ENCODE data around the gene TNS3. TPM values are rescaled to one million over a fixed set of nuclear protein-coding genes. Genes with fewer than 3 reads are reported as not detected.

The TNS3 gene
- polyA plus RNA-seq, 4 donors, result 83.1 to 95.6 (median 90.9) TPM

DNA sequence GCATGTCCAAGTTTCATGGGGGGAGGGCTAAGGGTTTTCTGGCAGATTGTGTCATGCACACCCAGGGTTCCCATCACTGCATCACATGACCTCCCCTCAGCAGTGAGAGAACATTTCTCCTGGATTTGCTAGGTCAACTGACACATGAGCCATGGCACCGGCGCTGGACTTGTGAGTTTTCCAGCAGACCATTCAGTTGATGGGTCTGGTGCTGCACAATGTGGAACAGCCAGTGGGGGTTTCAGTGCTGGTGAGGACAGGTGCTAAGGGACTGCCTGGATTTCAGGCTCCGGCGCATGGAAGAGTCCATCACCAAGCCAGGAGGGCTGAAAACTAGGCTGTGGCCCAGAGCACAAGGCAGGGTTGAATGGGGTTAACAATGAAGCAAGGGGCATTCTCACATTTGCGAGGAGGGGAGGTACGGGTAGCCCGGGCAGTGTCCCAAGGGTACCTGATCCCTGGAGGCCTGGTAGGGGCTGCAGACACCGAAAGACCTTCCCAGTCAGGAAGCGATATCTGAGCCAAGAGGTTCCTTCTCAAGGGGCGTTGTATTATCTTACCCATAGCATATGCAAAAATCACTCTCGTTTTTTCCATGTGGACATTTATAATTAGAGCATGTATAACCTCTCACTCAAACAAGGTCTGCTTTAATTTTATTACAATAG is 203.0 kb downstream of the TNS3 start:
- DNase-seq (ENCODE audit: low read depth in 4 of 4, low spot score in 2 of 4), result no peak

DNA sequence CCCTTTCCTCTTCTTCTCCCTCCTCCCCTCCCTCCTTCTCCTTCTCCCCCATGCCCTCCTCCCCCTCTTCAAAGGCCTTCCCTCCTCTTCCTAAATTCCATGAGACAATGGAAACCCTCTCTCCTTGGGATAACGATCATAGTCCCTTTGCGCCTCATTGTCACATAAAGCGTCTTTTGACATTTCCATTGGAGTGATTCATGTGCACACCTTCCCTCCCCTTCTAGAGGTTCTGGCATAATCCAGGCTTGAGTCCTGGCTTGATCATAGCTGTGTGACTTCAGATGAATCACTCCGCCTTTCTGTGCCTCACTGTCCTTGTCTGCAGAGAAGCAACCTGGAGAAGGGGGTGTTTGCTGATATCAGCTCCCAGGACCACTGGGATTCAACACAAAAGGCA is 204.2 kb downstream of the TNS3 start:
- DNase-seq (ENCODE audit: low read depth in 4 of 4, low spot score in 2 of 4), result no peak

DNA sequence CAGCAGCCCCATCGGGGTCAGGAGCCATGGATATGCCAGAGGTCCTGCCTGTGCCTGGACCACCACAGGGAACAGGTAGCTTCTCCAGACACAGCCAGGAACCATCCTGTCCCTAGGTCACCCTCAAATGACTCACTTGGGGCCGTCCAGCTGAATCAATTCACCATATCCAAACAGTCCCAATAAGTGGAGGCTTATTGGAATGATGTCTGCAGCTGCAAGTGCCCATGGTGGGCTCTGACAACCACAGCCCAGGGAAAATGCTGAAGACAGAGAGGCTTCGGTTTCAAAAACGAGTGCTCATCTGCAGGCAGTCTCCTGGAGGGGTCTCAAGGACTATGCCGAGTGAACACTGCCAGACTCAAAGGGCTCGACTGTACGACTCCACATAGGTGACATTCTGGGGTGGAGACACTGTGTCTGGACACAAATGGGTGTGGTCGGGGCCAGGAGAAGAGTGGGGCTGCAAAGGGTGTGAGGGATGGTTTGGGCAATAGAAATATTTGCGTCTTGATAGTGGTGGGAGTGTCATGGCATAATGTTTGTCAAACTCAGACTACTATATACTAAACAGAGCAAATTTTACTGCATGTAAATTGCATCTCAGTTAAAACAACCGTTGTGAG is 204.8 kb downstream of the TNS3 start:
- no peak for DNase-seq (ENCODE audit: low read depth in 4 of 4, low spot score in 2 of 4)

DNA sequence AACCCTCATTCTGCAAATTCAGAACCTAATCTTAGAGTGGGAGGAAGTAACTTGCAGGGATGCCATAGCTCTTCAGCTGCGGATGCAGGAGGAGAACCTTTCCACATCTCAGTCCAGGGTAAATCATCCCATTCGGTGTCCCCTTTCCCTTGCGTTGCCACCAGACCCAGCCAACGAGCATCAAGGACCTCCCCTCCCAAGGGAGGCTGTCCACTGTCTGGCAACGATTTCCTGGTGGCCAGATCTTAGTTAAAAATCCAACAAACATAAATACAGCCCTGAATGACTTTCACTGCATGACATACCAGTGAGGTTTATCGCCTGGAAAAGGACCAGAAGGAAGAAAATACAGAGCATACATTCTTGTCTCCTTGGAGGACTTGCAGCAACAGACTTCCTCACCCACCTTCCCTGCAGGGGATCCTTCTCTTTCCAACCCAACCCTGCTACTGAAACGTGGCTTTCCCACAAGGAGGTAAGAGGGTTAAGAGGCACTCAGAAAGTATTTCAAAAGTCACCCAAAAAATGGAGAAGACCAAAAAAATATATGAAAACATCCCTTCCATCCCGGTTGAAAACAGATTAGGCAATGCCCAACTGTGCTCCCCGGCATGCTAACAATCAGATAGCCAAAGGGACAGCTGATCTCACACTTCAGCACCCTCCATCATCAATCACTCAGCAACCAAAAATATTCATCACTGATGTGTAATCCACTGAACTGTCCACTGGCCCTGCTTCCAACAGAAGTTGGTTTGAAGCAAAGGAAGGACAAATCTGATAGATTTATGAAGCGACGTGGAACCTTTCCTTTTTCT is 206.6 kb downstream of the TNS3 start:
- no peak for DNase-seq (ENCODE audit: low read depth in 4 of 4, low spot score in 2 of 4)

DNA sequence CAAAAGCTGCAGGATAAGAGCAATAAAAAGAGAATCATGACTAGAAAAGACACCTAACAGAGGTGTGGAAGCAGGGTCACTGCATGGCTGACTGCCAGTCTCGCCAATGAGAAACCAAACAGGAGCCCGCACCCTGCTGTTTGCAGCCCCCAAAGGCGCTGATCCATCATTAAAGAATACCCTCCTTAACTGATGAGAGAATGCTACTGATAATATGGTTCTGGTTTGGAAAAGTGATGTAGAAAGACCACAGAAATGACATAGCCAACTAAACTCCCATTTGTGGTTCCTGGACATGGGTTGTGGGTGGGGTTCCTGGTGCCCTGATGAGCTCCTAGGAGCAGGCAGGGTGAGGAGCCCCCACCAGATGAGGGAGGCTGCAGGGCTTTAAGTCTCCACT is 207.4 kb downstream of the TNS3 start:
- DNase-seq (ENCODE audit: low read depth in 4 of 4, low spot score in 2 of 4), result no peak

DNA sequence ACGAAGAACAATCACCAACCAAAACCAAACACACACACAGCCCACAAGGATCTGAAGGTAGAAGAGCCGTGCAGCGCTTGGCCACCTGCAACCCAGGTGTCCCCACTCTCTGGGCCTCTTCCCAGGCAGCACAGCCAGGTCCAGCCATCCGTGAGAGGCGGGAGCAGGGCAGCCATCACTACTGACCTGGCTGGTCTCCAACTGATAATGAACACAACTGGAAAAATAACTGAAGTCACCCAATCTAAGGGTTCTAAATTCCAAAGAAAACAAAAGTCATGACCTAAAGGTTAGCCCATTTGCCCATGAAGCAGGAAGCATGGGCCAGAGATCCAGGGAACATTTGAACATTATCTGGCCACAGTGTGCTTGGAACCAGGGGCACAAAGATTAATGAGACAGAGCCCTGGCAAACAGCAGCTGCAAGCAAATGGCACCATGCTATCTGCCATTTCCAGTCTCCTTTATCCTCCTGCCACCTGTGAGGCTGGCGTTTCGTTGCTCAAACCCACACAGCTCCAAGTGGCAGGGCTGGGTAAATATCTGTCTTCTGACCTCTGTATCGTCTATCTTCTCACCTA is 207.9 kb downstream of the TNS3 start:
- no peak for DNase-seq (ENCODE audit: low read depth in 4 of 4, low spot score in 2 of 4)

DNA sequence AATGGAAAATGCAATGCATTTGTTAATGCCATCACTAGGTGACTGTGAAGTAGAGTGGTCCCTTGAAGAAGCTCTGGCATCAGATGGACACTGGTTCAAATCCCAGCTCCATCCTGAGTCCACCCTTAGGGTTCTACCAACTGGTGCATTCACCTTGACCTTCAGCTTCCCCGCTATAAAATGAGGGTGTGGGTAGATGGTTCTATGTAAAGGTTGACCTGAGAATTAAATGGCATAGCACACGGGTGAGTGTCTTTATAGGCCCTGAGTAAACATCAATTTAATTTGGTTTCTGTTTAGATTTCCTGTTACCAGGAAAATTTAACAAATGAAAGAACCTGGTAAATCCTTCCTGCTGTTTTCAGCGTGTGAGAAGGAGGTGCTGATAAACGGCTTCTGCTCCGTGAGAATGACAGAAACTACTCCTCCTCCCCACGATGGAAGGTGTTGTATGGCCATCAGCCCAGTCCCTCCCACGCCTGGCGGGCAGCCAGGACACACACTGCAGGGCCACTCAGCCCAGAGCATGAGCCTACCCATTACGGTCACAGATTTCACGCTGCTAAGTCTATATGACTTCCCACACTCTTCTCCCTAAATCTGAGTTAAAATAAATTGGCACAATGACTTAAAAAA is 210.1 kb downstream of the TNS3 start:
- DNase-seq (ENCODE audit: low read depth in 4 of 4, low spot score in 2 of 4), result peak in 3 of 4 donors; percentile 62 to 79 (median 72)

DNA sequence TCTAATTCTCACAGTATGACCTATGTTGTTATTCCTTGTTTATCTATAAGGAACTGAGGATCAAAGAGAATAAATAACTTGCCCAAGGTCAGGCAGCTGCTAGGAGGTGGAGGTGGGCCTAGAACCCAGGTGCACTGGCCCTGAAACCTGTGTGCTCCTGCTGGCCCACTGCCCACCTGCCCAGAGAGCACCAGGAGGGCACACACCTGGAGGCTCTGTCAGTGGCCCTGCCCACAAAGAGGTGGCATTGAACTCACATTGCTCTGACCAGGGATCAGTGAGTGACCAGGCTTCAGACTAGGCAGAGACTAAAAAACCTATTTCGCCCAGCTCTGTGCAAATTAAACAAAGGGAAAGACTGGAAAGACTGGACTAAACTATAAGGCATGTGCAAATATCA is 210.6 kb downstream of the TNS3 start:
- DNase-seq (ENCODE audit: low read depth in 4 of 4, low spot score in 2 of 4), result no peak

DNA sequence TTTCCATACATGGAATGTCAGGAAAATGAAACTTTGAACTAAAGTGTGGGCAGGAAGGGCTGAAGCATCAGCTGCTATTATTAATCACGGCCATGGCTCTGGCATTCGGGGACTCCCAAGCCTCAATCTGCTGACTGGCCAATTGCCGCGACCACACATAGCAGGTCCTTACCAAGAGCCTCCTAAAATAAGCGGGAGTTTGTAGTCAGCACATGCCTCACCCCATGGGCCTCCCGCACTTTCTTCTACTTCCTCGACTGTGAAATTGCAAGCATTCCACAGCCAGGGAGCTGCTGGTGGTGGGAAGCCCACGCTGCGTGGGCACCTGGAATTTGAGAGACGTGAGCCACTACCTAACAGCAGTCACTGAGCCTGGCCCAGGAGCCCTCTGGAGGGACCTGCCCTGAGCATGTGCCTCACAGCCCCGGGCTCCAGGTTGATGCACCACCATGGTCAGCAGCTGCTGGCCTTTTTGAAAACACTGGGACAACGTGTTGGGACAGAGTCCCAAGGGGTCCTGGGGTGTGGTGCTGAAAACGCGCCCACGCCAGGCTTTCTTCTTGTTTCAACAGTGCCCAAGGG is 211.4 kb downstream of the TNS3 start:
- DNase-seq (ENCODE audit: low read depth in 4 of 4, low spot score in 2 of 4), result no peak

DNA sequence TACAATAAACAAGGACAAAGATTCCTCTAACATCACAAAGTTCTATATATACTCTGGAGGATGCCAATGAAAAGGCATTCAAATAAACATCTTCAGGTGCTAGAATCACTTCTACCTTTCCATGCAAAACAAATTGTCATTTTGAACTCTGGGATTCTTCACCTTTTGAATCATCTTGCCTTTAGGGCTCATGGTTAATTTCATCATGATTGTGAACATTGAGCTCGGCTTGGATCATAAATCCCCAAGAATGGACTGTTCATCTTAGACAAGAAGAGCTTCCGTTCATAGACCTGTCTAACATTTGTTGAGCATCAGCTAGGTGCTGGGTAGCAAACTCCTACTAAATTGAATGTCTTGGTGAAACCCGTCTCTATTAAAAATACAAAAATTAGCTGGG is 212.2 kb downstream of the TNS3 start:
- DNase-seq (ENCODE audit: low read depth in 4 of 4, low spot score in 2 of 4), result no peak

DNA sequence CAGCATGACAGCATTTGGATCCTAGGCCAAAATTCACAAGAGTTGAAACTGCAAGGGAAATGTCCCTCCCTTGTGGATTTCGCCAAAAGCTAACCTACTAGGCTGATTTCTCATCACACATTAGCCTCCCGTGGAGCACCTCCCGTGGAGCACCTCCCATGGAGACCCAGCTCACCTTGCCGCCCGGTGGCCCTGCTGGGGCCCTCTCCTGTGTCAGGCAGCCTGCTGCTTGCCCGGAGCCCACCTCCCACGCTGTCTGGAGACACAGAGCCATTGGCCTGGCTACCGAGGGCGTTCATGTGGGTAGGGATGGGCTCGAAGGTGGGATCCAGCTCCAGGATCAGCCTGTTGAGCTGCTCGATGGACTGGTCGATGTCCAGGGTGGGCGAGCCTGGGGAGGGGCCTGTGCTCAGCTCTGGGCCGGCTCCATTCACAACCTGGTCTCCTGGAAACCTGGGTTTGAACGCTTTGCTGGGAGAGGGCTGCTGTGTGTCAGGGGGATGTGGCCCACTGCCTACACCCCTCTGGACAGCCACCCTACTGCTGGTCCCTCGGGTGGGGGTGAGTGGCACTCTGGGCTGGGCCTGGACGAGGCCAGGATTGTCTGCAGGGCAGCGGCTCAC is 213.6 kb downstream of the TNS3 start:
- no peak for DNase-seq (ENCODE audit: low read depth in 4 of 4, low spot score in 2 of 4)

DNA sequence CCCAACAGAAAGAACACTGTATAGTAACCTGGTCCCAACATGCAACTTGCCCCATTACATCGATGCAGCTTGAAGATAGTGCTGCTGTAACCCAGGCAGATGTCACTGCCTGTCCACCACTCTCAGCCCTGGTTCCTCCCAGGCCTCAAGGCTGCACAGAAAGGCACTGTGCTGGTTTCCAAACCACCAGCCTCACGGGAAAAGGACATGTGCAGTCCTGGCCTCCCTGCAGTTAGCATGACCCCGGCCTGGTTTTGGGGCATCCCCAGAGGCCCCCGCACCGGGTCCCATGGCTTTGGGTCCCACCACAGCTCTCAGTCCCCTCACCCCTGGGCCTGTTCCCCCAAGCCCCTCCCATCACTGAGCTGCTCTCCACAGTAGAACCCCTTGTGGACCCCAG is 214.5 kb downstream of the TNS3 start:
- DNase-seq (ENCODE audit: low read depth in 4 of 4, low spot score in 2 of 4), result no peak

DNA sequence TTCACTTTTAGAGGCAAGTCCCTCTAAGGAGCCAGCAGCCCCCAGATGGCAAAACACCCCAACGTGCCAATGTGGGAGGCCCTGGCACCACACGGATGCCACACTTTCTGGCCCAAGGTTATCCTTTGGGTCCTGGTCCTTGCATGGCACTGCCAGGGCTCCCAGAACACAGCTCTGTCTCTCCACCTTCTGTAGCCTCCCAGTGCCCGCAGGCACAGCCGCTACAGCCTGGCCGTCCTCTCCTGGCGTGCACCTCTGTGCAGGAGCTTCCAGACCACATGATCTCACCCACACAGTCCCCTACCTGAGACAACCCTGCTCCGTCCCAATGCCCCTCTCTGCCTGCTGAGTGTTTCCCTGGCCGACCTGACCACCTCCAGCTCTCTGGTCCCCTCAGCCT is 215.0 kb downstream of the TNS3 start:
- DNase-seq (ENCODE audit: low read depth in 4 of 4, low spot score in 2 of 4), result no peak

DNA sequence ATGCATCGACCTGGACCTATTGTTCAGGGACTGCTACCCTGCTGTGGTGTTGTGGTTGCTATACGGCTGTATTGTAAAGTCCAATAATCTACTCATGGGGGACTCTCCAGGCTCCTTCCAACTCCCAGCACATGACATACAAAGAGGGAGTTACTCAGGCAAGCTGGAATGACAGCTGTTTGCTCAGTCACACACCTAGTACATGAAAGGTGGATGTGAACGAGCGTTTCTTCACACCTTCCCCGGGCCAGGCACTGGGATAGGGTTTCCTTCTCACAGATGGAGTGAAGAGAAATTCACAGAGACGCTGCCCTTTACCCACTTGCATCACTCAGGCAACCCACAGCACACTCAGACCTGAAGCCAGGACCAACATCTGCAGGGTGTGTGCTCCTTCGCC is 215.7 kb downstream of the TNS3 start:
- no peak for DNase-seq (ENCODE audit: low read depth in 4 of 4, low spot score in 2 of 4)

DNA sequence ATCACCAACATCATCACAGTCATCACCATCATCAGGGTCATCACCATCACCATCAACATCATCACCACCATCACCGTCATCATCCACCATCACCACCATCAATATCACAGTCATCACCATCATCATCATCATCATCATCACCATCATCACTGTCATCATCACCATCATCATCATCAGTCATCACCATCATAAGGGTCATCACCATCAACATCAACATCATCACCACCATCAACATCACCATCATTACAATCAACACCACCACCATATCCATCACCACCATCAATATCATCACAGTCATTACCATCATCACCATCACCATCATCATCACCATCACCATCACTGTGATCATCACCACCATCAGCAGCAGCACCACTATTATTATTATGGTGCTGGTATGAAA is 218.9 kb downstream of the TNS3 start:
- no peak for DNase-seq (ENCODE audit: low read depth in 4 of 4, low spot score in 2 of 4)

DNA sequence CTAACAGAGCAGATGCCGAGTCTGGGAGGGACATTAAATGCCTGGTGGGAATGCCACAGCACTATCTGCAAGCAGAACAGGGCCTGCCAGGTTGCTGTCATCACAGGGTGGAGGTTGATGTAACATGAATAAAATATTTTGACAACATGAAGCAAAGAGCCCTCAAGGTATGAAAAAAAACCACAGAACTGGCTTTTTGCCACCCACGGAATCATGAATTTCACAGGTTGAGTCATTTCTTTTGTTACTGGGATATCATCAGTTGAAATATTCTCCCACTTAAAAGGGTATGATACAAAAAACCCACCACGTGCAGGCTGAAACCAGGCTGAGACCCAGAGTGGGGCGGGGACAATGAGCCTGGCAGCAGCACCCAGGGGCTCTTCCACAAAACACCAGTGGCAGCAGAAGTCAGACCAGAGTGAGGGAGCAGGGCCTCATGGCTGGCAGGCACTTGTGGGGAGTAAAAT is 220.1 kb downstream of the TNS3 start:
- no peak for DNase-seq (ENCODE audit: low read depth in 4 of 4, low spot score in 2 of 4)

DNA sequence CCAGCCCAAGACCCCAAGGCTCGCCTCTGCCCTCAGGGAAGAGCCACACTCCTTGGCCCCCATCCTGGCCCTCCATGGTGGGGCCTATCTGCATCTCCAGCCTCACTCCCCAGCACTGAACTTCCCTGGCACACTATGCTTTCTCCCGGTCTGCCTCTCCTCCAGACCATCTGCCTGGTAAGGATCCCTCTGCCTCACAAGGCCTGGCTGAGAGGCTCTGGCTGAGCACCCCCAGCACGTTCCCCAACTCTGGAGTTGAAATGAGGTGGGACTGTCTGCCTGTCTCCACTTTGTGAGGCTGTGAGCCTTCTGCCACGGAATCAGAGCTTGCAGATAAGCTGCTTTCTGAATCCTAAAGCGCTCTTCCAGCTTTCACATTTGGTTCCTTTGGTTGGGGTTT is 220.7 kb downstream of the TNS3 start:
- no peak for DNase-seq (ENCODE audit: low read depth in 4 of 4, low spot score in 2 of 4)

DNA sequence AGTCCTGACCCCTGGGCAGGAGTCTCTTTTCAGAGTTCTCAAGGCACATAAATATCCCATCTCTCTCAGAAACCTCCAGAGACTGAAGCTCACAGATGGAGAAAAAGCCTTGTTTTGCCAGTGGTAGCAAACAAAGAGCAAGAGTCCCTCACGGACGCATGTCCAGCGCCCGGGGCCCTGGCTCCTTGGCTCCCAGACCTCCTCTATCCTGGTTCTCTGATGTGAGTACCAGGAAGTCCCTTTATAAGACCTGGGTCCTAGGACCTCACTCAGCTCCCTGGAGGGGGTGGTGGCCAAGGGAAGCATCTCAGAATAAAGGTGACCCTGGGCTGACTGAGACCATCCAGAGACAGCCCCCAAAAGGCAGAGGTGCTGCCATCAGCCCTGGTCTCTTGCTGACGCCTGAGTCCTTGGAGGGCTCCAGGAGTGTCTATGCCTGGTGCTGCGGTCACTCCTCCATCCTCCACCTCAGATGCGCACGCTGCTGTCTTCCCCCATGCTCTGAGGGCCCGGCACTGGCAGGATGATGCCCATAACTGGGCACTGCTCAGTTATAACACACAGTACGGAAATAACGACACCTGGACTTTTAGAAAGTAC is 221.5 kb downstream of the TNS3 start:
- DNase-seq (ENCODE audit: low read depth in 4 of 4, low spot score in 2 of 4), result no peak

DNA sequence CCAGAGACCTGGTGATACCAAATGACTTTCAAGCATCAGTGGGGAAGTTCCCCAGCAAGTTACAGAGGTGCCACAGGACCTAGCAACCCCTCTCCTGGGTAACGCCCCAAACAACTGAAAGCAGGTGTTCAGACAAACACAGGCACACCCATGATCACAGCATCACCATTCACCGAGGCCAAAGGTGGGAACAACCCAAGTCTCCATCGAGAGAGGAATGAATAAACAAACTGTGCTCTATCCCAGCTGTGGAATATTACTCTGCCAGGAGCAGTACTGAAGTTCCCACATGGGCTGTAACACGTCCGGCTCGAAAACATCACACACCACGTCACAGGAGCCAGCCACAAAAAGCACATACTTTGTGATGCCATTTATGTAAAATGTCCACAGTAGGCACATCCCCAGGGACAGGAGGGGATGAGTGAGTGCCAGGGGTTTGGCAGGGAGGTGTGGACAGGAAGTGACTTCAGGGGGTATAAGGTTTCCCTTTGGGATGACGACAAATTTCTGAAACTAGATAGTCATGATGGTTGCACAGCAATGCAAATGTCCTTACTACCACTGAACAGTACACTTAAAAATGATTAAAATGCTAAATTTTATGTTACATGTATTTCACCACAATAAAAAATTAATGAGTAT is 222.8 kb downstream of the TNS3 start:
- DNase-seq (ENCODE audit: low read depth in 4 of 4, low spot score in 2 of 4), result no peak
